KOPT-K1 (cell line): ENCODE results near the gene KIF16B.
"Not testable (repeated sequence)": the region's sequence is repeated elsewhere in the genome, so short reads cannot be mapped to it uniquely, and the experiment has no call there.

ENCODE experiments used
- H3K27ac ChIP-seq: fragments of 200-600 bp; sonication (generic); 2 replicates; pipeline ENCODE4 v1.5.1; 2016; ENCODE audit warnings: antibody characterized with exemption, mild to moderate bottlenecking, low read depth, low read length; ENCODE audit not compliant: poor library complexity, severe bottlenecking
- H3K36me3 ChIP-seq: fragments of 200-600 bp; sonication (generic); 2 replicates; pipeline ENCODE4 v1.5.1; 2017; ENCODE audit warnings: antibody characterized with exemption, mild to moderate bottlenecking, low read length, moderate library complexity; ENCODE audit not compliant: insufficient read depth
- H3K9me3 ChIP-seq: fragments of 200-600 bp; sonication (generic); 2 replicates; pipeline ENCODE4 v1.5.1; 2017; ENCODE audit warnings: antibody characterized with exemption, low read length, mild to moderate bottlenecking; ENCODE audit not compliant: insufficient read depth, poor library complexity, severe bottlenecking

Gene KIF16B

DNA sequence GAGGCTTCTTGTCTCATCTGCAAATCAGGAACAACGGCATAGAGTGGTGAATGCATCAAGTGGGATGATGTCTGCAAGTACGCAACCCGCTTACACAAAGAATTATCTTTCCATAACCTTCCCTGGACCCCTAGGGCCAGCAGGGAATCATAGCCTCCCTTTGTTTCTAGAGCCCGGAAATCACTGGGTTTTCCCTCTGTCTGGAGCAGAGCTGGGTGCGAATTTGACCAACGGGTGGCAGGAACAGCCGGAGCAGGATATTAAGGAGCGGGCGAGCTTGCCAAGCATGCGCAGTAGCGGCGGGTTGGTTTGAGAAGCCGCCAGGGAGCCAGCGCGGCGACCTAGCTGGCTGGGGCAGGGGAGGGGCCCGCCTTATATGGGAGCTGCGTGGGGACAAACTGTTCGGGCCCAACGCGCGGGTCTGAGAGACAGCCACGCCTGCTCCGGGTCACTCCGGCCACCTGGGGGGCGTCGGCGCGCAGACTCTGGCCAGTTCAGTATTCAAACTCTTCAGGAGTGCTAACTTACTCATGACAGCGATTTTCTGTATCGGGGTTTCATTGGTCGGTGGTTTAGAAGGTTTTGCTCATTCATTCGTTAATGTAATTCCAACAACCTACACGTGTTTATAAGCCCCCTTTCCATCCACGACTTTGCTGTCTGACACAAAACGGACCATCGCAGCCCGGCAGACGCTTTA lies 1.6 kb upstream of the KIF16B start:
- no peak overlapping the region for H3K27ac ChIP-seq
- H3K9me3 ChIP-seq = peaks cover 11% of the 10 kb centered on the region
- no peaks in the 10 kb centered on the region for H3K36me3 ChIP-seq

DNA sequence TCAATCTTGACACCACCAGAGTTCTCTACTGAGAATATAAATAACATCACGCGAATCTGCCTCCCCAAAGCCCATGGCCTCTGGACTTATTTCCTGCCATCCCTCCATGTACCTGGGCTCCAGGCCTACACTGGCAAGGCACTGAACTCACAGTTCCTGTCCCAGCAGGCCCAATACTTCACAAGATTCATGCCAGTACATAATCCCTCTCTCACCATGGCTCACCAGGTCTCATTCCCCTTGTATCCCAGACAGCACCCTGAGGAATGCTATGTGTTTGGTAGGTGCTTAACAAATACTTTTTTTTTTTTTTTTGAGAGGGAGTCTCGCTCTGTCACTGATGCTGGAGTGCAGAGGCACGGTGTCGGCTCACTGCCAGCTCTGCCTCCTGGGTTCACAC lies 1.9 kb downstream of the KIF16B start:
- Histone ChIP-seq H3K27ac (no peak overlapping the region), H3K36me3 (no peaks in the 10 kb centered on the region), H3K9me3 (peaks cover 11% of the 10 kb centered on the region)

DNA sequence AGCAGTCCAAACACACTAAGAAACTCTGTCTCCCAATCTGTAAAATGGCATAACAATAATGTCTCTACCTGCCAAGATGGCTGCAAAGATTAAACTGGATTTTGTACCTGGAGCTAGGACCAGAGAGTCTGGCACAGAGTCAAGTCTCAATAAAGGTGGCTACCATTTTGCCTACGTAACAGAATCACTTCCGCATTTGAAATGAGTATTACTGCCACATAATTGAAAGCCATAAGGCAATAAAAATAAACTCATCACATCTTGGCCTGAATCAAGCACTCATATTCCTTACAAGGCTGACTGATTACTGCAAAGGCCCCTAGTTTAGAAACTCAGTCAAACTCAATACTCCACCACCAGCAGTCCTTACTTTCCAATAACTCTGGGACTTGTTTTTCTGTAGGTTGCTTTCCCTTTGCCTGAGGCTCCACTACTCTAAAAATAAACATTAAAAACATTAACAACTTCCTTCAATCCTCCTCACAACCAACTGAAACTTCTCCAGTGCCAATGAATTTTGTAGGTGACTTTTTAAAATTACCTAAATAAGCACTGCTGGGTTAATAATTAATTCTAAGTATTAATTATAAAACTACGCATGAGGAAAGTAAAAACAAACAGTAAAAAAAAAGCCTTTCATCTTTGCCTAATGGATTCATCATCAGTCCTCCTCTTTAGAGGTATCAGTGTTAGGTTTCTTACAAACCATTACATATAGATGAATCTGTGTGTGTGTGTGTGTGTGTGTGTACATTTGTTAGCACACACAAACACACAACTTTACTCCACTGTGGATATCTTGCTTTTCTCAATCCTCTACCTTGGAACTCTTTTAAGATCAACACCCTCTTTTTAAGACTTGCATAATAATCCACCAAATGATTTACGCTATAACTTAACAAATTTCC lies 3.7 kb downstream of the KIF16B start:
- no peaks in the 10 kb centered on the region for H3K36me3 ChIP-seq
- H3K27ac ChIP-seq = no peak overlapping the region
- H3K9me3 ChIP-seq = peaks cover 11% of the 10 kb centered on the region

DNA sequence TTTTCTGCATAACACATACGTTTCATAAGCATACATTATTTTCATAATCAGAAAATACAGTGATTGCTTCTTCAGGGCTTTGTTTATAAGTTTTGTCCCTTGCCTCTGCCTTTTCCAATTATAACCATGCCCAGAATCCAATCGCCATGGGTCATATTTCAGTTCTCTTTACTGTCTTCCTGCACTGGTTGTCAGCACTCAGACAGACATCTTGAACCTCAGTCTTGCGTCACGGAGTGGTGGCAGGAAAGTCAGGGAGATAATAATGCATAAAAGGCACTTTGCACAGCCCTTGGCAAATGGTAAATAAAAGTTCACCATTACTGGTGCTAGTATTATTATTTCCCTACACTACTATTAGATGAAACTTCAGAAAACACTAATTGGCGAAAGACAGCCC lies 7.2 kb downstream of the KIF16B start:
- Histone ChIP-seq H3K27ac (no peak overlapping the region), H3K9me3 (no peaks in the 10 kb centered on the region), H3K36me3 (no peaks in the 10 kb centered on the region)

DNA sequence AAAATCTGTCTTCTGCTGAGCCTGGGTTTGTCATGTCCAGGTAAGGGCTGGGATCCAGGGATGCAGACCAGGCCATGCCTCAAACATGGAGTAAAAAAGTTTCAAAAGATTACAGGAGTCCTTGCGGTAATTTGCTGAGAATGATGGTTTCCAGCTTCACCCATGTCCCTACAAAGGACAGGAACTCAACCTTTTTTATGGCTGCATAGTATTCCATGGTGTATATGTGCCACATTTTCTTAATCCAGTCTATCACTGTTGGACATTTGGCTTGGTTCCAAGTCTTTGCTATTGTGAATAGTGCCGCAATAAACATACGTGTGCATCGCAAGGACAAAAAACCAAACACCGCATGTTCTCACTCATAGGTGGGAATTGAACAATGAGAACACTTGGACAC lies 9.2 kb downstream of the KIF16B start:
- not testable (repeated sequence) for H3K27ac ChIP-seq, H3K9me3 ChIP-seq

DNA sequence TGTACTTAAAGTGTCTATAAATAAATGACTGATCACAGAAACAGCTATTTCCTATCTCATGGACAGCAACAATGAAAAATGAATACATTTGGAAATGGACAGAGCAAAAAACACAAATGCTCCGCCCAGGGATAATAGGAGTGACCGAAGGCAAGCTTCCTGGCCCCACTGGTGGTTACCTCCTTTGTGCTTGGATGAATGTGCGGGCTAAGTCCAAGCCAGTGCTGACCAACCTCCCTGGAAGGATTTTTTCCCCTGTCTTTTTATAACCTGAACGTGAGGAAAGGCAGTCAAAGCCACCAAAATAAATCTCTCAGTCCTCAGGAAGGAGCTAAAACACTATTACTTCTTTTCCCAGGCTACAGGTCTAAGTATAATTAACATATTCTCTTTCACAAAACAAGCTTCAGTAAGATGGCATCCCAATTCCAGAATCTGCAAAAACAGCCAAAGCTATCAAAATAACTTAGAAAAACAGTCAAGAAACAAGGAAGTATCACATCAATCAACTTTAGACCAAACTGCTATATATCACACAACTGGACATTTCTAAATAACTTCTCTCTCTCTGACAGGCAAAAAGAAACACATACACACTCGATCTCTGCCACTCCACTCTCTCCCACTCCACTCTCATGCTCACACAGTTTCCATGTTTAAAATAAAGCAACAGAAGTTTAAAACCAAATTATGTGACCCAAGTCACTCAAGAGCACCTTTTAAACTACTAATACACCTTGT lies 10.0 kb downstream of the KIF16B start:
- Histone ChIP-seq H3K27ac (no peak overlapping the region), H3K36me3 (no peaks in the 10 kb centered on the region), H3K9me3 (no peaks in the 10 kb centered on the region)

More for the DNA sequence above, 9.2 kb downstream of the KIF16B start:
- not testable (repeated sequence) for H3K36me3 ChIP-seq

DNA sequence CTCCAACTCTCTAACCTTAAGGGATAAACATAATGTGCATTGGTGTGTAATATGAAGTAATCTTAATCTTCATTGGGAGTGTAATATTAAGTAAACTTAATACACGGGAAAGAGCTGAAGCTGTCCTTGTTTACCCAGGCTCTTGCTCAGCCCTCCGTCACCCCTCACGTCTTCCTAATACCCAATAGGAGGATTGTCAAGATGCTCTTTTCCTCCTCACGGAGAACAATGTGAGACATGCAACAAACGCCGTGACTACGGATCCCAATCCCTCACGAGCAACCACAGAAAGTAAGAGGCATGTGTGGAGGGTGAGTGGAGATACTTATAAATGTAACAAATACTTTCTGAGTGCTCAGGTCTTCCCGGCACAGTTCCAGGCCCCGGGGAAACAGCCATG lies 11.0 kb downstream of the KIF16B start:
- no peaks in the 10 kb centered on the region for H3K36me3 ChIP-seq
- no peaks in the 10 kb centered on the region for H3K9me3 ChIP-seq
- H3K27ac ChIP-seq = no peak overlapping the region

DNA sequence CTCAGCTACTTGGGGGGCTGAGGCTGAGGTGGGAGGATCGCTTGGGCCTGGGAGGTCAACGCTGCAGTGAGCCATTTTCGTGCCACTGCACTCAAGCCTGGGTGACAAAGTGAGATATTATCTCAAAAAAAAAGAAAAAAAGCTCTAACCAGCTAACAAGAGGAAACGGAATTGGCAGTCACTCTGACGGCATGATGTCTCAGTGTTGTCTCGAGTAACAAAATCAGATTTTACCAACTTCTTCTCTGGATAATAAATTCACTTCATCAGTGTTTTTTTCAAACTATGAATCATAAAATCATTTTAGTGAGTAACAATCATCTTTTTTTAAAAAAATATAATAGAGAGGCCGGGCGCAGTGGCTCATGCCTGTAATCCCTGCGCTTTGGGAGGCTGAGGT lies 12.6 kb downstream of the KIF16B start:
- no peaks in the 10 kb centered on the region for H3K36me3 ChIP-seq

DNA sequence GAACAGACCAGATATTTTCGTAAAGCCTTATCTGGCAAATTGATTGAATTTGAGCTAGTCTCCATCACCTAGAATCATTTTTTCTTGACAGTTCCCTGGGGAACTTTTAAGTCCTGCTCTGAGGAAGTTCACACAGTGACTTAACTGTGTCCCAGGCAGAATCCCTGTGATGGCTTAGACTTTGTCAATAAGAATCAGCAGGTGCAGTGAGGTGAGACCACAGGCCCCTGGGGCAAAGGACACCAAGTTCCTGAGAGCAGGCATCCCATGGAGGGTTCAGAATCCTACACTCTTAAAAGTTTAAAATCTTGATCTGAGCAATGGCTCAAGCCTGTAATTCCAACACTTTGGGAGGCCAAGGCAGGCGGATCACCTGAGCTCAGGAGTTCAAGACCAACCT lies 13.0 kb downstream of the KIF16B start:
- Histone ChIP-seq H3K36me3 (no peaks in the 10 kb centered on the region), H3K27ac (no peak overlapping the region), H3K9me3 (no peaks in the 10 kb centered on the region)

More for the DNA sequence above, 12.6 kb downstream of the KIF16B start:
- Histone ChIP-seq H3K27ac (no peak overlapping the region), H3K9me3 (no peaks in the 10 kb centered on the region)

DNA sequence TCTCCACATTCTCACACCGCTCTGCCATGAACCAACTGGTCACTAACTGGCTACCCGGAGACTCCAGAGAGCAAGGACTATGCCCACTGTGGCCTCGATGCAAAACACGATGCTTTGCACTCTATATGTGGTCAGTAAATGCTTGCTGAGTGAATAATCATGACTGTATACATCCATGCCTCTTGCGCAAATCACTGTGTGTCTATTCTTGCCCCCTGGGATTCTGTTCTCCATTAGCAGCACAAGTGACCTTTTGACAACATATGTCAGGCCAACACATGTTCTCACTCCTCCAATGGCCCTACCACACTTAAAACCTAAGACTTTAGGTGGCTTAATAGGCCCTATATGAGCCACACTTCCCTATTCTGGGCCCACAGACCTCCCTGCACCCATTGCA lies 16.9 kb downstream of the KIF16B start:
- no peak overlapping the region for H3K27ac ChIP-seq
- no peaks in the 10 kb centered on the region for H3K36me3 ChIP-seq
- peaks cover 19% of the 10 kb centered on the region for H3K9me3 ChIP-seq

DNA sequence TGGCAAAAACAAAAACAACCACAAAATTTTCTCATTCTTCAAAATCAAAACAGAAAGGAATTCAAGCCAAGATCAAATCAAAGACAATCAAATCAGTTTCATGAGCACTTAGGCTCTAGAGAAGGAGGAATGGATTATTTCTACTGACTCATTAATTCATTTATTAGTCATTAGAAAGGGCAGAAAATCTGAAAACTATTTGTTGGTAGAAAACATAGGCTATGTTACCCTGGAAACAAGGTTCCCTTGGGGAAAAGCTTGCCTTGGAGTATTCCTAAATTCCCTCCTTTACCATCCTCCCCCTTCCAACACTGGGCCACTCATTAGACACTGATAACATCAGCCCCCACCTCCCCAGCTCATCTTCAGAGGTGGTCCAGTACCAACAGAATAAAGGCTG lies 17.5 kb downstream of the KIF16B start:
- Histone ChIP-seq H3K27ac (no peak overlapping the region), H3K36me3 (no peaks in the 10 kb centered on the region), H3K9me3 (peaks cover 19% of the 10 kb centered on the region)

DNA sequence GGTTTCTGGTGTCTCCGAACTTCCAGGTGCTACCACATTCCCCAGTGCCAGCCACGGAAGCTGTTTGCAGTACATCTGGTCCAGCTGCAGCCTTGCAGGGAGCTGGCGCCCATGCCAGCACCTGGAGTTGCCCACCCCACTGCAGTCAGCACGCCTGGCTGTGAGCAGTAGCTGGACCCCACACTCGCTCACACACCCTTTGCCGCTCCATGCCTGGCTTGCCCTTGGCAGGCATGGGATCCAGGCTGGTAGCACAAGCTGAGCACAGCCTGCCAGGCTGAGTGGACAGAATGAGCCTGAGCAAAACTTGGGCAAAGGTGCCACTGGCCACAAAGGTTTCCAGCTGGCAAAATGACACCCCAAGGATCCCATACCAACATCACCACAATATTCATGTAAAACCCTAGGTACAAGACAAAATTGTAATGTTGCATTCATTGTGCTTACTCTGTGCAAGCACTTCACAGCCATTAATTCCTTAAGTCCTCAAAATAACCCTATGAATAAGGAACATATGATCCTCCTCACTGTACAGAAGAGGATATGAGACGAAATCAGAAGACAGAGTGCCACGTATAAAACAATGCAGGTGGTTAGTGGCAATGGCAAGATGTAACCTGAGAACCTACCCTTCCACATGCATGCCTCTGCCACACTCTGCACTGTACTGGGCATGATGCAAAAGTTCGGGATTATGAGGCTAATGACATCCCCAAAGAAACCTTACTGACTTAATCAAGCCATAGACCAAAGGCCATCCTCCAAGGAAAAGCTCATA lies 18.3 kb downstream of the KIF16B start:
- H3K9me3 ChIP-seq = peaks cover 19% of the 10 kb centered on the region
- no peak overlapping the region for H3K27ac ChIP-seq
- no peaks in the 10 kb centered on the region for H3K36me3 ChIP-seq

DNA sequence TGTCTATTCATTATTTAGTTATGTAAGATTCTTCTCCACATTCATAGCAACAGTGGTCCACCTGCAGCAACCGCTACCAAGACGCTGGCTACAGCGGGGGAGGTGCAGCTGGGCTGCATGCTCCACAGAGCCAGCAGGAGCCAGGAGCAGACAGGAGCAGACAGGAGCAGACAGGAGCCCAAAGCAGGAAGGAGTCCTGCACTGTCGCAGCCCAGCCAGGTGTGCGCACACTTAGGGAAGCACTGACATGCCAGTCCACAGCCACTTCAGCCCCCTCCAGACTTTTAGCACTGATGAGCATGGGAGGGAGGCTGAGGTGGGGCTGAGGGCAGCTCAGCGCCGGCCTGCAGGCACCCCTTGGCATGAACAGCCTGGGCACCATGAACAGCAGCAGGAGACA lies 19.6 kb downstream of the KIF16B start:
- no peaks in the 10 kb centered on the region for H3K36me3 ChIP-seq
- peaks cover 19% of the 10 kb centered on the region for H3K9me3 ChIP-seq

DNA sequence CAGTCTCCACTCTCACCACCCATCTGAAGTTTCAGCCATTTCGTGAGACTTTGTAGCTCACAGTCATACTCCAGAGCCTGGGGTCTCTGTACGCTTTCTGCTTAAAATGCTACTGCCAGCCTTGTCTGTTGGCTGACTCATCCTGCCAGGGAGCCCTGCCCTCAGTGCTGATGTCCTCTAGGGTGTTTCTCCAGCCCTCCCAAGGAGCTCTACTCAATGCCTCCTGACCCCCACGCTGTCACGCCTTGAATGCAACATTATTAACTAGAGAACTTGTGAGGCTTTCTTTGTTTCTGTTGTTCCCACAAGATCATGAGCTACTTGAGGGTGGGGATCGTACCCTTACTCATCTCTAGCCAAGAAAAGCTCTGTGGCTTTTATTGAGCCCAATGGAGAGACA lies 20.1 kb downstream of the KIF16B start:
- Histone ChIP-seq H3K27ac (no peak overlapping the region), H3K36me3 (no peaks in the 10 kb centered on the region), H3K9me3 (peaks cover 19% of the 10 kb centered on the region)

More for the DNA sequence above, 19.6 kb downstream of the KIF16B start:
- H3K27ac ChIP-seq = no peak overlapping the region
